GM12878 (cell line): ENCODE results near the gene NT5M. TPM values are rescaled to one million over a fixed set of nuclear protein-coding genes. Genes with fewer than 3 reads are reported as not detected.

ENCODE experiments used
- ATAC-seq: fragments of 200-7000 bp; cut with Tn5 transposase; 3 replicates; pipeline ENCODE4 v1.9.1; 2020; ENCODE audit warnings: mild to moderate bottlenecking, moderate library complexity
- BruUV-seq: library from RNA; stranded (reverse); fragments of 400-500 nt; replicated peaks from 2 replicates; lab custom pipeline; 2021; lab: Mats Ljungman, UMichigan
- CTCF ChIA-PET: fragments of 300-600 bp; sonication (Branson Sonifier 250); formaldehyde crosslinking; extraction: SDS; loops from one replicate; lab custom pipeline; 2021; ENCODE audit warnings: inconsistent platforms; lab: Yijun Ruan, JAX
- POLR2A ChIA-PET: fragments of 350-600 bp; formaldehyde crosslinking; extraction: SDS; loops from one replicate; lab custom pipeline; 2021; ENCODE audit warnings: inconsistent platforms; lab: Charles Lee
- RAD21 ChIA-PET: fragments of 300-600 bp; sonication (Branson Sonifier 250); formaldehyde crosslinking; loops from one replicate; lab custom pipeline; 2023; ENCODE audit warnings: antibody characterized with exemption; ENCODE audit not compliant: unreplicated experiment; lab: Charles Lee
- SMC1A ChIA-PET: fragments of 300-600 bp; sonication (Branson Sonifier 250); formaldehyde crosslinking; loops from one replicate; lab custom pipeline; 2023; ENCODE audit not compliant: unreplicated experiment, uncharacterized antibody; lab: Charles Lee
- DNase-seq: peaks from one replicate; pipeline ENCODE4 v3.0.0-alpha.2; 2011; ENCODE audit warnings: low read depth, low spot score
- FAIRE-seq: peaks from 3 replicates; lab custom pipeline; 2011; peaks lifted over from hg19 to GRCh38; lab: Jason Lieb, UNC
- H2AFZ ChIP-seq: 2 replicates; pipeline ENCODE4 v1.6.0; 2011; ENCODE audit warnings: low read depth, low read length, control low read depth; ENCODE audit not compliant: control insufficient read depth
- H3K27ac ChIP-seq: 2 replicates; pipeline ENCODE4 v1.5.1; 2011; ENCODE audit warnings: control low read depth; ENCODE audit not compliant: control insufficient read depth, insufficient read depth
- H3K27me3 ChIP-seq, 2 experiments: replicated peaks in 1 of 2; 2 replicates each; pipeline versions ENCODE4 v1.6.0 to v1.6.1; 2011; ENCODE audit warnings: low read length in 1 of 2; ENCODE audit not compliant: control insufficient read depth in 2 of 2, insufficient read depth in 2 of 2
- H3K36me3 ChIP-seq, 2 experiments: 2 replicates each; pipeline ENCODE4 v1.5.1; 2011; ENCODE audit warnings: low read length in 1 of 2; ENCODE audit not compliant: control insufficient read depth in 2 of 2, insufficient read depth in 2 of 2
- H3K4me1 ChIP-seq: 2 replicates; pipeline ENCODE4 v1.6.1; 2011; ENCODE audit warnings: mild to moderate bottlenecking, low read length, moderate library complexity, mixed read lengths; ENCODE audit not compliant: control insufficient read depth, insufficient read depth
- H3K4me2 ChIP-seq: 2 replicates; pipeline ENCODE4 v1.6.0; 2011; ENCODE audit warnings: control low read depth; ENCODE audit not compliant: control insufficient read depth, insufficient read depth
- H3K4me3 ChIP-seq: fragments of 200-600 bp; sonication (generic); 2 replicates; pipeline ENCODE4 v1.5.1; 2016
- H3K79me2 ChIP-seq: 2 replicates; pipeline ENCODE4 v1.6.0; 2011; ENCODE audit warnings: low read length; ENCODE audit not compliant: control insufficient read depth, insufficient read depth
- H3K9ac ChIP-seq: 2 replicates; pipeline ENCODE4 v1.8.0; 2011; ENCODE audit warnings: low read length, control low read depth, mixed read lengths; ENCODE audit not compliant: control insufficient read depth, insufficient read depth
- H3K9me3 ChIP-seq: replicated peaks from 3 replicates; pipeline ENCODE4 v1.5.1; 2011; ENCODE audit warnings: mild to moderate bottlenecking, low read length; ENCODE audit not compliant: control insufficient read depth, insufficient read depth
- H4K20me1 ChIP-seq: 2 replicates; pipeline ENCODE4 v1.6.0; 2011; ENCODE audit not compliant: control insufficient read depth, insufficient read depth
- BHLHE40 ChIP-seq, 2 experiments: fragments of 450-650 bp in 1 of 2; IDR thresholded peaks; 2 replicates each; pipeline ENCODE4 v1.6.1; 2011 to 2017; ENCODE audit warnings: low read depth in 2 of 2, borderline replicate concordance in 1 of 2, improper control_type of control experiment in 1 of 2, low read length in 1 of 2, mild to moderate bottlenecking in 1 of 2
- BRCA1 ChIP-seq: IDR thresholded peaks from 2 replicates; pipeline ENCODE4 v1.6.1; 2011; ENCODE audit warnings: low read depth, low read length, improper control_type of control experiment
- DPF2 ChIP-seq: fragments of 450-650 bp; IDR thresholded peaks from 2 replicates; pipeline ENCODE4 v1.6.1; 2017; ENCODE audit warnings: mild to moderate bottlenecking
- FOXK2 ChIP-seq: fragments of 450-650 bp; IDR thresholded peaks from 2 replicates; pipeline ENCODE4 v1.6.1; 2017; ENCODE audit warnings: mild to moderate bottlenecking, moderate library complexity
- HDGF ChIP-seq: fragments of 450-650 bp; IDR thresholded peaks from 2 replicates; pipeline ENCODE4 v1.6.1; 2016; ENCODE audit warnings: antibody characterized with exemption
- MEF2A ChIP-seq: IDR thresholded peaks from 2 replicates; pipeline ENCODE4 v1.6.1; 2011; ENCODE audit warnings: low read depth, mild to moderate bottlenecking, low read length, moderate library complexity; ENCODE audit not compliant: insufficient read depth
- NFIC ChIP-seq: IDR thresholded peaks from 2 replicates; pipeline ENCODE4 v1.6.1; 2012; ENCODE audit warnings: low read depth, mild to moderate bottlenecking, inconsistent platforms, low read length, moderate library complexity
- NFXL1 ChIP-seq: fragments of 450-650 bp; IDR thresholded peaks from 2 replicates; pipeline ENCODE4 v1.6.1; 2017; ENCODE audit warnings: antibody characterized with exemption, mild to moderate bottlenecking, borderline replicate concordance
- NR2C1 ChIP-seq: fragments of 450-650 bp; IDR thresholded peaks from 2 replicates; pipeline ENCODE4 v1.6.1; 2017; ENCODE audit warnings: antibody characterized with exemption, mild to moderate bottlenecking, moderate library complexity
- NR2F1 ChIP-seq: fragments of 450-650 bp; conservative IDR thresholded peaks from 2 replicates; pipeline ENCODE4 v1.6.1; 2017; ENCODE audit warnings: mild to moderate bottlenecking
- PKNOX1 ChIP-seq: fragments of 450-650 bp; IDR thresholded peaks from 2 replicates; pipeline ENCODE4 v1.6.1; 2016; ENCODE audit warnings: mild to moderate bottlenecking
- RUNX3 ChIP-seq: IDR thresholded peaks from 2 replicates; pipeline ENCODE4 v1.6.1; 2012; ENCODE audit warnings: low read length, inconsistent platforms
- SREBF2 ChIP-seq: IDR thresholded peaks from 2 replicates; pipeline ENCODE4 v1.6.1; 2012; ENCODE audit warnings: mild to moderate bottlenecking, low read length
- WGBS: methylation state at CpG from one replicate; pipeline ENCODE4 v1.1.6; 2016; ENCODE audit warnings: low lambda C conversion rate; ENCODE audit not compliant: insufficient replicate concordance, insufficient coverage; ENCODE audit errors: missing lambda C conversion rate; 5-methylcytosine and 5-hydroxymethylcytosine counted together
- in situ Hi-C: fragments of 300-500 bp; cut with MboI; formaldehyde crosslinking; loops from 9 replicates; pipeline ENCODE4 v1.14.3; 2018; ENCODE audit warnings: mixed read lengths
- intact Hi-C: fragments of 100-400 bp; cut with micrococcal nuclease; formaldehyde crosslinking; loops from one replicate; pipeline ENCODE4 v1.14.2; 2022; ENCODE audit not compliant: unreplicated experiment
- polyA plus RNA-seq, 11 experiments: library from polyadenylated mRNA; depleted of rRNA in 4 of 11; unstranded in 6 of 11; stranded (reverse) in 5 of 11; fragments of >200 nt; fragmentation: Nextera tagmentation in 4 of 11; fragmentation: Illumina TruSeq in 1 of 11; extraction: Ambion mirVana in 4 of 11; extraction: Trizol in 1 of 11; gene quantifications; 1 replicate in 1 of 11; 2 replicates in 10 of 11; pipeline versions ENCODE4 v1.2.1 to v1.2.3, GENCODE V29; 2011 to 2016; ENCODE audit warnings: inconsistent platforms in 2 of 11, missing spikeins in 2 of 11, low read depth in 1 of 11
- total RNA-seq, 4 experiments: library from RNA; depleted of rRNA in 3 of 4; stranded (reverse); fragments of >200 nt in 3 of 4; fragmentation: Illumina TruSeq in 1 of 4; extraction: Trizol in 1 of 4; gene quantifications; 2 replicates each; pipeline versions ENCODE4 v1.2.1 to v1.2.3, GENCODE V29; 2013 to 2021

Gene NT5M
- total and polyA plus RNA-seq, 10 of the 15 experiments (the other 5 are each of a cell fraction or from before 2014, with no cell fraction given) = 0.18 to 14.1 (median 2.9) TPM

- ChIA-PET SMC1A (no interaction called here), CTCF (interaction anchor here (1.3 kb wide), 1 partner anchor 9 kb away, joined by 4 read pairs; no protein-coding TSS in a partner anchor), RAD21 (no interaction called here), POLR2A (no interaction called here)
- Histone ChIP-seq H3K9me3 (no peaks in the 10 kb centered on the region), H3K79me2 (no peaks in the 10 kb centered on the region), H3K4me1 (no peaks in the 10 kb centered on the region; the same call in 1 of the 2 replicates), H3K27ac (no peak overlapping the region), H2AFZ (no peak overlapping the region; the same call in 1 of the 2 replicates), H3K27me3 (no peaks in the 10 kb centered on the region; a peak in 2 of 4 replicates), H3K9ac (no peak overlapping the region), H3K4me3 (no peak overlapping the region), H3K36me3 (no peaks in the 10 kb centered on the region), H4K20me1 (no peaks in the 10 kb centered on the region), H3K4me2 (no peak overlapping the region)
- in situ Hi-C loops = no loop called here
- BruUV-seq = no TSS peak
- ATAC-seq (no peak; the same call in 2 of the 3 replicates), DNase-seq (no peak), FAIRE-seq (no peak)
- TF ChIP-seq NR2F1 (0 out of 2 replicates have a peak, but pooled peaks have one; percentile 12), NR2C1 (no peak)
- intact Hi-C loops = no loop called here
- WGBS = 6% methylated on average over 5 of the region's 8 CpGs
These were observed 60.6 kb downstream of the NT5M start for GRCh38 chr17:17363638-17364337.

DNA sequence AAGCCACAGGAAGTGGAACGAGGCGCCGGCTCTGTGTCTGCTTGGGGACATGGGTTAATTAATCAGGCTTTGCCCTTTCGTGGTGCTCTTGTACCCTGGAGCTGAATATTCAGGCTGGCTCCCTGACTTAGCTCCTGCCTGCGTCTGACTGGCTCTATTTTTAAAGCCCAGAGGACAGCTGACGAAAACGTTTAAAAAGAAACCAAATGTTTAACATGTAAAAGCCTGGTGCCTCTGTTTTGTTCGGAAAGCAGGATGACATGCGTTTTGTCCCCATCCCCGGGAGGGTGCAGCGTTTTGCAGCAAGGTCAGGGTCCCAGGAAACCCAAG is 61.1 kb downstream of the NT5M start:
- Histone ChIP-seq H3K4me3 (no peak overlapping the region), H3K4me2 (no peak overlapping the region), H3K36me3 (no peaks in the 10 kb centered on the region), H3K4me1 (no peaks in the 10 kb centered on the region; the same call in 1 of the 2 replicates), H3K9me3 (no peaks in the 10 kb centered on the region), H3K27ac (no peak overlapping the region), H4K20me1 (no peaks in the 10 kb centered on the region), H3K9ac (no peak overlapping the region), H3K27me3 (no peaks in the 10 kb centered on the region; a peak in 2 of 4 replicates), H3K79me2 (no peaks in the 10 kb centered on the region), H2AFZ (no peak overlapping the region)
- DNase-seq (no peak), ATAC-seq (no peak), FAIRE-seq (no peak)
- RAD21 ChIA-PET = no interaction called here
- TF ChIP-seq FOXK2 (no peak), MEF2A (no peak), RUNX3 (no peak), PKNOX1 (no peak), HDGF (no peak), BHLHE40 (IDR thresholded peaks at IDR 0.05; ENCODE audit: borderline replicate concordance in 1 of 2, low read depth in 2 of 2, low read length in 1 of 2) (no peak), SREBF2 (no peak), NFIC (no peak), NFXL1 (no peak), DPF2 (no peak), BRCA1 (no peak)
- CTCF ChIA-PET = interaction anchor here (1.3 kb wide), 1 partner anchor 9 kb away, joined by 4 read pairs; no protein-coding TSS in a partner anchor
- SMC1A ChIA-PET = no interaction called here
- in situ Hi-C loops (no loop called here), intact Hi-C loops (no loop called here)
- POLR2A ChIA-PET = no interaction called here
- BruUV-seq = no TSS peak
- 34% methylated on average over 11 of the region's 11 CpGs for WGBS
